Activated naive CD8-positive, alpha-beta T cell treated with anti-CD3 and anti-CD28 coated beads, Interleukin-2, amount 10 ng/mL, durations not matched to agents 7 days and 5 days (primary cell): ENCODE data around the gene PRKCE. TPM values are rescaled to one million over a fixed set of nuclear protein-coding genes. Genes with fewer than 3 reads are reported as not detected.

Experiments
- ATAC-seq: fragments of 150-1000 bp; cut with Tn5 transposase; one replicate; pipeline ENCODE4 v1.10.0; 2021; ENCODE audit warnings: low read depth, moderate library complexity
- POLR2A ChIA-PET: fragments of 350-600 bp; sonication (Branson Sonifier 250); formaldehyde crosslinking; loops from one replicate; lab custom pipeline; 2021; ENCODE audit warnings: antibody characterized with exemption; lab: Charles Lee
- DNase-seq: peaks from one replicate; pipeline ENCODE4 v3.0.0; 2021
- H3K27ac Mint-ChIP-seq: one replicate; pipeline ENCODE4 v1.8.0; 2022; ENCODE audit warnings: mild to moderate bottlenecking, mixed read lengths
- H3K27me3 Mint-ChIP-seq: one replicate; pipeline ENCODE4 v1.8.0; 2022; ENCODE audit warnings: mild to moderate bottlenecking, moderate library complexity, mixed read lengths
- H3K36me3 Mint-ChIP-seq: one replicate; pipeline ENCODE4 v1.8.0; 2021; ENCODE audit warnings: mild to moderate bottlenecking, mixed read lengths
- H3K4me1 Mint-ChIP-seq: one replicate; pipeline ENCODE4 v1.8.0; 2021; ENCODE audit warnings: mixed read lengths
- H3K4me3 Mint-ChIP-seq: one replicate; pipeline ENCODE4 v1.8.0; 2022; ENCODE audit warnings: mild to moderate bottlenecking, moderate library complexity, mixed read lengths
- H3K9me3 Mint-ChIP-seq: one replicate; pipeline ENCODE4 v1.8.0; 2021; ENCODE audit warnings: mixed read lengths
- total RNA-seq, 2 experiments: library from RNA; stranded (reverse); gene quantifications; one replicate each; pipeline ENCODE4 v1.2.3, GENCODE V29; 2021

PRKCE gene
- total RNA-seq, 2 experiments from 2014 or later, result 18.4 to 20.5 TPM

GRCh38 chr2:45770811-45771210 is 119.3 kb downstream of the PRKCE start:
- Mint-ChIP-seq H3K36me3 (no peaks in the 10 kb centered on the region), H3K27ac (no peak overlapping the region), H3K4me3 (no peak overlapping the region), H3K9me3 (no peaks in the 10 kb centered on the region), H3K4me1 (peaks cover 2% of the 10 kb centered on the region), H3K27me3 (peaks cover 6% of the 10 kb centered on the region)
- DNase-seq (no peak), ATAC-seq (no peak)
- POLR2A ChIA-PET, result no interaction called here

- peaks cover under 1% of the 10 kb centered on the region for H3K4me1 Mint-ChIP-seq
- peaks cover 2% of the 10 kb centered on the region for H3K27me3 Mint-ChIP-seq
- no peaks in the 10 kb centered on the region for H3K36me3 Mint-ChIP-seq
- POLR2A ChIA-PET, result interaction anchor here (0.6 kb wide), 1 partner anchor 33 kb away, joined by 3 read pairs; no protein-coding TSS in a partner anchor
- no peak overlapping the region for H3K4me3 Mint-ChIP-seq
- DNase-seq (no peak), ATAC-seq (no peak)
- no peak overlapping the region for H3K27ac Mint-ChIP-seq
- H3K9me3 Mint-ChIP-seq, result no peaks in the 10 kb centered on the region
Measured at GRCh38 chr2:45771261-45771660, 119.8 kb downstream of the PRKCE start.

GRCh38 chr2:45772038-45772437 is 120.6 kb downstream of the PRKCE start:
- no peak overlapping the region for H3K4me3 Mint-ChIP-seq
- POLR2A ChIA-PET, result interaction anchor here (0.6 to 0.9 kb wide), 2 partner anchors 32 to 133 kb away, joined by 3 to 4 read pairs; no protein-coding TSS in a partner anchor
- DNase-seq (no peak), ATAC-seq (no peak)
- H3K36me3 Mint-ChIP-seq, result no peaks in the 10 kb centered on the region
- H3K27me3 Mint-ChIP-seq, result peaks cover 2% of the 10 kb centered on the region
- no peak overlapping the region for H3K27ac Mint-ChIP-seq
- no peaks in the 10 kb centered on the region for H3K9me3 Mint-ChIP-seq
- H3K4me1 Mint-ChIP-seq, result no peaks in the 10 kb centered on the region

GRCh38 chr2:45773909-45774308 is 122.4 kb downstream of the PRKCE start:
- no peak for DNase-seq
- H3K9me3 Mint-ChIP-seq, result no peaks in the 10 kb centered on the region
- peaks cover 5% of the 10 kb centered on the region for H3K4me1 Mint-ChIP-seq
- H3K27me3 Mint-ChIP-seq, result no peaks in the 10 kb centered on the region
- ATAC-seq, result no peak
- POLR2A ChIA-PET, result no interaction called here
- no peak overlapping the region for H3K27ac Mint-ChIP-seq
- H3K36me3 Mint-ChIP-seq, result no peaks in the 10 kb centered on the region
- no peak overlapping the region for H3K4me3 Mint-ChIP-seq

GRCh38 chr2:45774688-45775244 is 123.3 kb downstream of the PRKCE start:
- ATAC-seq (no peak), DNase-seq (no peak)
- H3K27ac Mint-ChIP-seq, result no peak overlapping the region
- no peaks in the 10 kb centered on the region for H3K27me3 Mint-ChIP-seq
- no peaks in the 10 kb centered on the region for H3K9me3 Mint-ChIP-seq
- H3K4me1 Mint-ChIP-seq, result peaks cover 5% of the 10 kb centered on the region
- POLR2A ChIA-PET, result no interaction called here
- H3K4me3 Mint-ChIP-seq, result no peak overlapping the region
- no peaks in the 10 kb centered on the region for H3K36me3 Mint-ChIP-seq

DNA sequence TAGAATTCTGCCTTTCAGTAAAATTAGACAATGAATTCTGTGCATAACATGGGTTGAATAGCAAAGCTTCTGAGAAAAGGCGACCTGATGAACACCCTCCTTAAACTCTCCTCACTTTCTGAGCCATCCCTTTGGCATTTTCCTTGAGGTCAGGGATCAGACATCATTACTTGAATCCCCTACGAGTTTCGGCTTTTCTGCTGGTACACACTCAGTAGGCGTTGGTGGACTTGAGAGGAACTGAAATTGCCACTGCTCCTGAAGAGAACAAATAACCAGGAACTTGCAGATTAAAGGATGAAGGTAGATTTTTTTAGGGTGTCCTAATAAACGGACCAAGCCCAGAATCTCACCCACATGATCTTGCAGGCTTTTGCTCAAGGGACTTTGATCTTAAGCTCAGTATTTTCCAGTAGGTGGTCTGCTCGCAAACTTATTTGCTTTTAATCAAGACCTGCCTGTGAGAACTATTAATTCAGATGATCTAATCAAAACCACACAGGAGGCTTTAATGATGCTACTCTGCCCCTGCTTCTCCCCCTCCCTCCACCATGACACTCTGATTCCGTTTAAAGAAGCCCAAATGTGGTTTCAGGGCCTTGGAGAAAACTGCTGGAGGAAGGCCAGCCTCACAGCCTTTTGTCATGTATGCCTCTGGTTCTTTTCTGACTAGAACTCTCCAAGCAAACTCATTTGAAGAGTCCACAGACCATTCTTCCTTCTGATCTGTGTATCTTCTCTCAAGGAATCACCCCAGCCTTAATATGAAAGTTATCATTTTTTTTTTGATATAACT is 124.9 kb downstream of the PRKCE start:
- no peak for ATAC-seq
- Mint-ChIP-seq H3K4me3 (no peak overlapping the region), H3K9me3 (no peaks in the 10 kb centered on the region), H3K27ac (no peak overlapping the region), H3K4me1 (peaks cover 11% of the 10 kb centered on the region), H3K27me3 (no peaks in the 10 kb centered on the region), H3K36me3 (no peaks in the 10 kb centered on the region)
- no peak for DNase-seq
- POLR2A ChIA-PET, result no interaction called here

DNA sequence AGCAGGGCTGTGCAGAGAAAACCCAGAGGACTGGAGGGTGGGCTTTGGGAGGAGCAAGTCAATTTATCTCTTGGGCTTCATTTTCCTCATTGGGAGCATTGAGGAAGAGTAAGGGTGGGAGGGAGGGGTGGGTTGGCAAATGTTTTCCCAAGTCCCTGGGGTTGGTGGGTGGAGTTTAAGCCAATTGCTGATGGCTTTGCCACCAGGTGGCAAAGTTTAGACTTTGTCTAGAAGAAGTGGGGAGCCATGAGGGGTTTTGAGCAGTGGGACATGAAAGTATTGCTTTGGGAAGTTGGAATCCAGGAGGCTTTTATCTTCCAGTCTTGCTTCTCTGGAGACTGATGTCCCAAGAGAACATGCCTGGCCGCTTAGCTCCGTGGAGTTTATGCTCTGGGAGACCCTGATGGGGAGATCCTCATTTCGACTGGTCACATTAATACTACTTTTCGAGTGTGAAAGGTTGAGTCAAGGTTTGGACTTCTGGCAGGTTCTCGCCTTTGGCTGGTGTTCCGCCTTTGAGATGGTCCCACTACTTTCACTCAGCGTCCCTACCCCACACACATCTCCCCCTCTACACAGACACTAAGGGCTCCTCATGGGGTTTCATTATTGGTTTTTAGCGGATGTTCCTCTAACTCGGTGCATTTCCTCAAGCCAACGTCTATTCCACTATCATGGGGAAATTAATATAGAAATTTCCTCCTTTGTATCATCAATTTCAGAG is 126.7 kb downstream of the PRKCE start:
- no peaks in the 10 kb centered on the region for H3K9me3 Mint-ChIP-seq
- no peak overlapping the region for H3K27ac Mint-ChIP-seq
- no peak for ATAC-seq
- H3K4me1 Mint-ChIP-seq, result peaks cover 11% of the 10 kb centered on the region
- POLR2A ChIA-PET, result interaction anchor here (0.7 to 1.0 kb wide), 3 partner anchors 60 to 135 kb away, joined by 3 to 4 read pairs (median 4); no protein-coding TSS in a partner anchor
- H3K36me3 Mint-ChIP-seq, result no peaks in the 10 kb centered on the region
- H3K27me3 Mint-ChIP-seq, result no peaks in the 10 kb centered on the region
- no peak for DNase-seq
- peak overlapping the region; percentile 6 for H3K4me3 Mint-ChIP-seq

DNA sequence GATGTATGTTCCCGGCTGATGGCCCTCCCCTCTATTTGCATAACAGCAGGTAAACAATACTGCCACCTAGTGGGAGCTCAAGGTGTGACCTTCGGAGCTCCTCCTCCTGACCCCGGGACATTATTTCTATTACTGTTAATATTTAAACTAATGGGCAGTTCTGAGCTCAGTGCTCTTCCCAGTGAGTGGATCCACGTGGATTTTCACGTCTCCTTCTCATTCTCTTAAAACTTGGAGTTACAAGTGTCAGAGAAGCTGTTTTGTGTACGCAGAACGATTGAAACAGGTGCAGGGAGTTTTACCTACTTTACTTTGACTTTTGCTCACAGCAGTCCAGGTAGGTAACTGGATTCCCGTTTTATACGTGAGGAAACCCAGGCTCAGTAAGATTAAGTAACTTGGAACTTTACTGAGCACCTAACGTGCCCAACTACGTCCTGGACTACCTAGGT is 127.3 kb downstream of the PRKCE start:
- H3K4me1 Mint-ChIP-seq, result peaks cover 11% of the 10 kb centered on the region
- H3K9me3 Mint-ChIP-seq, result no peaks in the 10 kb centered on the region
- H3K27ac Mint-ChIP-seq, result no peak overlapping the region
- DNase-seq, result peak; percentile 37
- POLR2A ChIA-PET, result interaction anchor here (0.7 to 1.0 kb wide), 3 partner anchors 60 to 136 kb away, joined by 3 to 4 read pairs (median 4); no protein-coding TSS in a partner anchor
- peak; percentile 77 for ATAC-seq
- H3K4me3 Mint-ChIP-seq, result peak overlapping the region; percentile 6
- H3K36me3 Mint-ChIP-seq, result no peaks in the 10 kb centered on the region
- H3K27me3 Mint-ChIP-seq, result no peaks in the 10 kb centered on the region

DNA sequence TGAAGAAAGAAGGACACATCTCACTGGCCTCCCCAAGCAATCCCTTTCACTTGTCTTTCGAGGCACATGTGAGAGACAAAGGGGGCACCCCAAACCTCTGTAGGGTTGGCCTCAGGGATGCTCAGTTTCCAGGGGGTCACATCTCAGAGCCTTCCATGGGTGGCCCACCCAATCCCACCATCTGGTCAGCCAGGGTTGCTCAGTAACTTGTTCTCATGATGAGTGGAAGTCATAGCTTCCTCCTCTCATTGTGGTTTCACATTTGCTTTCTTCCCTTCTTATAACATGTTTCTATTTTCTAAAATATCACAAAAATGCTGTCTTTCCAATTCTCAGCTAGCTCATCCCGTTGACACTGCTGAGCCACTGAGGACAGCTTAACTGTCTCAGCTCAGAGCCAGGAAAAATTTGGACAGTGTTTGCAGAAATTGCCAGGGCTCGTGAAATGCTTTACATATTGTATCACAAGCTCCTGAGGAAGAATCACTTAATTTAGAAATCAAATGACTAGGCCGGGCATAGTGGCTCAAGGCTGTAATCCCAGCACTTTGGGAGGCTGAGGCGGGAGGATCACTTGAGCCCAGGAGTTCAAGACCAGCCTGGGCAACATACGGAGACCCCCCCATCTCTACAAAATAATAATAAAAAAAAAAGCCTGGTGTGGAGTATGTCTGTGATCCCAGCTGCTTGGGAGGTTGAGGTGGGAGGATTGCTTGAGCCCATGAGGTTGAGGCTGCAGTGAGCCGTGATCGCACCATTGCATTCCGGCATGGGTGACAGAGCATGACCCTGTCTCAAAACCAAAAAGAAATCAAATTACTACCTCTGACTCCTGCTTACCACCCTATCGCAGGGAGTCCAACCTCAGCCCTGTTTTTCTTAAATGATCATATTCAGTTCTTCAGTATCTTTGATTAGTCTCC is 129.3 kb downstream of the PRKCE start:
- Mint-ChIP-seq H3K4me1 (peaks cover 11% of the 10 kb centered on the region), H3K9me3 (no peaks in the 10 kb centered on the region), H3K4me3 (no peak overlapping the region), H3K27ac (no peak overlapping the region), H3K27me3 (no peaks in the 10 kb centered on the region), H3K36me3 (no peaks in the 10 kb centered on the region)
- POLR2A ChIA-PET, result no interaction called here
- ATAC-seq (no peak), DNase-seq (no peak)

DNA sequence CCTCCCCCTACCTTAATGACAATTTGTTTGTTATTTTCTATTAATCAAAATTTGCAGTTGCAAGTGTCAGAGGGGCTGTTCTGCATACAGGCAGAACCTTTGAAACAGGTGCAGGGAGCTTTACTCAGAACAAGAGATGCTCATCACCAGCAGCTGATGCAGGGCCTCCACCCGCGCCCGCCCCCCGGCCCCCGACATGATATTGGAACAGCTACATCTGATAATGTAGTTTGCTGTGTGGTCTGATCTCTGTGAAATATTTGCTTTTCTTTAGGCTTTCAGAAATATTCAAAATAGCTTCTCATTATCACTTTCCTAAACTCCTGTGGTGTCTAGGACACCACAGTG is 130.0 kb downstream of the PRKCE start:
- H3K4me3 Mint-ChIP-seq, result no peak overlapping the region
- H3K36me3 Mint-ChIP-seq, result no peaks in the 10 kb centered on the region
- ATAC-seq, result no peak
- peaks cover 11% of the 10 kb centered on the region for H3K4me1 Mint-ChIP-seq
- H3K27ac Mint-ChIP-seq, result no peak overlapping the region
- POLR2A ChIA-PET, result no interaction called here
- no peaks in the 10 kb centered on the region for H3K27me3 Mint-ChIP-seq
- H3K9me3 Mint-ChIP-seq, result no peaks in the 10 kb centered on the region
- no peak for DNase-seq

DNA sequence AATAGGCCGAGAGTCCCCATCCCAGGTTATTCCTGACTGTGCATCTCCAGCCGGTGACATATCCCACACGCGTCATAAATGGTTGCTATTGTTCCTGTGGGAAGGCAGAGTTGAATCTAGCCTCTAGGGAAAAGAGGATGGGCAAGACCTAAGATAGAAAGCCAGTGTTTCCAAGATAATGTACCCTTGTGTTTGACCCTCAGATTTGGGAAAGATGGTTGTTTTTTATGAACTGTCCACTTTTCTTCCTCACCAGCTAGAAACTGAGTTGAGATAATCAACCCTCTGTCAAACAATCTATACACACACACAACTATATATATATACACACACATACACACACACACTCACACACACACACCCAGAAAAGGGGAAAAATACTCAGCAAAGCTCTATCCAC is 131.0 kb downstream of the PRKCE start:
- Mint-ChIP-seq H3K9me3 (no peaks in the 10 kb centered on the region), H3K27ac (no peak overlapping the region), H3K4me1 (peaks cover 11% of the 10 kb centered on the region), H3K27me3 (no peaks in the 10 kb centered on the region), H3K4me3 (no peak overlapping the region), H3K36me3 (no peaks in the 10 kb centered on the region)
- DNase-seq, result no peak
- POLR2A ChIA-PET, result no interaction called here
- ATAC-seq, result no peak

- no peak overlapping the region for H3K4me3 Mint-ChIP-seq
- ATAC-seq (no peak), DNase-seq (no peak)
- H3K27me3 Mint-ChIP-seq, result no peaks in the 10 kb centered on the region
- H3K9me3 Mint-ChIP-seq, result no peaks in the 10 kb centered on the region
- no peaks in the 10 kb centered on the region for H3K36me3 Mint-ChIP-seq
- H3K27ac Mint-ChIP-seq, result no peak overlapping the region
- POLR2A ChIA-PET, result no interaction called here
- H3K4me1 Mint-ChIP-seq, result peaks cover 11% of the 10 kb centered on the region
Measured at GRCh38 chr2:45782986-45783385, 131.5 kb downstream of the PRKCE start.
